GM18520 (cell line): ENCODE measurements around the gene S100A1.
"Not testable (repeated sequence)": the region's sequence is repeated elsewhere in the genome, so short reads cannot be mapped to it uniquely, and the experiment has no call there.

Experiments
- ATAC-seq: cut with Tn5 transposase; IDR thresholded peaks from one replicate; pipeline ENCODE4 v1.9.1; 2021; ENCODE audit not compliant: unreplicated experiment

S100A1 gene

GRCh38 chr1:153629971-153630370 is 1.7 kb downstream of the S100A1 start:
- ATAC-seq: no peak

- ATAC-seq: no peak
Observed at GRCh38 chr1:153630384-153630783, 2.1 kb downstream of the S100A1 start.

GRCh38 chr1:153631047-153632022 is 3.1 kb downstream of the S100A1 start:
- no peak for ATAC-seq

GRCh38 chr1:153633161-153633753 is 5.0 kb downstream of the S100A1 start:
- ATAC-seq: no peak

GRCh38 chr1:153633754-153634665 is 5.8 kb downstream of the S100A1 start, which contains the start of gene CHTOP:
TSS of gene CHTOP (plus strand) at chr1:153634066. CDS start at chr1:153636589, 2,523 bp downstream.
- ATAC-seq: peak; percentile 90

GRCh38 chr1:153635872-153636271 is 7.6 kb downstream of the S100A1 start:
- ATAC-seq: no peak

- no peak for ATAC-seq
Observed at GRCh38 chr1:153636312-153636711, 8.1 kb downstream of the S100A1 start.

GRCh38 chr1:153638261-153638660 is 10.0 kb downstream of the S100A1 start:
- ATAC-seq: no peak

GRCh38 chr1:153639280-153639679 is 11.0 kb downstream of the S100A1 start:
- no peak for ATAC-seq

GRCh38 chr1:153640213-153640612 is 12.0 kb downstream of the S100A1 start:
- ATAC-seq: not testable (repeated sequence)

GRCh38 chr1:153640861-153641260 is 12.6 kb downstream of the S100A1 start:
- no peak for ATAC-seq

GRCh38 chr1:153642161-153642560 is 13.9 kb downstream of the S100A1 start:
- no peak for ATAC-seq

- no peak for ATAC-seq
Observed at GRCh38 chr1:153643100-153643499, 14.9 kb downstream of the S100A1 start.

GRCh38 chr1:153643816-153644215 is 15.6 kb downstream of the S100A1 start:
- no peak for ATAC-seq

GRCh38 chr1:153646672-153647345 is 18.6 kb downstream of the S100A1 start:
- no peak for ATAC-seq

- no peak for ATAC-seq
Observed at GRCh38 chr1:153647346-153647714, 19.1 kb downstream of the S100A1 start.

GRCh38 chr1:153648000-153648643 is 19.9 kb downstream of the S100A1 start:
- ATAC-seq: no peak

GRCh38 chr1:153649137-153649862 is 21.1 kb downstream of the S100A1 start:
- ATAC-seq: no peak

GRCh38 chr1:153649863-153650235 is 21.6 kb downstream of the S100A1 start:
- no peak for ATAC-seq
